ENCODE measurements around the gene TTC23L. TPM values are rescaled to one million over a fixed set of nuclear protein-coding genes. Genes with fewer than 3 reads are reported as not detected.

The TTC23L gene
- total RNA-seq, 1 donor from 2014 or later = not detected

- DNase-seq (ENCODE audit: low spot score in 2 of 2) = no peak
- no peak for TF ChIP-seq CTCF (IDR thresholded peaks at IDR 0.05)
- Histone ChIP-seq H3K9me3 (no peaks in the 10 kb centered on the region), H3K4me3 (no peak overlapping the region), H3K27ac (peak overlapping the region; percentile 22 to 44), H3K4me1 (peaks cover 3 to 25% of the 10 kb centered on the region in 2 donors), H3K36me3 (no peaks in the 10 kb centered on the region), H3K27me3 (no peaks in the 10 kb centered on the region)
- intact Hi-C loops (cut with DNase I) = no loop called here
Observed at GRCh38 chr5:34859253-34859652, 20.3 kb downstream of the TTC23L start.

GRCh38 chr5:34863946-34864345 lies 25.0 kb downstream of the TTC23L start:
- Histone ChIP-seq H3K9me3 (no peaks in the 10 kb centered on the region), H3K4me1 (peaks cover 0 to 10% of the 10 kb centered on the region in 2 donors), H3K27me3 (no peaks in the 10 kb centered on the region), H3K4me3 (no peak overlapping the region), H3K36me3 (no peaks in the 10 kb centered on the region), H3K27ac (no peak overlapping the region)
- TF ChIP-seq CTCF (IDR thresholded peaks at IDR 0.05) = no peak
- intact Hi-C loops (cut with DNase I) = no loop called here
- no peak for DNase-seq (ENCODE audit: low spot score in 2 of 2)

GRCh38 chr5:34865091-34865490 lies 26.1 kb downstream of the TTC23L start:
- H3K27ac ChIP-seq = no peak overlapping the region
- H3K4me3 ChIP-seq = no peak overlapping the region
- H3K9me3 ChIP-seq = no peaks in the 10 kb centered on the region
- no peak for DNase-seq (ENCODE audit: low spot score in 2 of 2)
- TF ChIP-seq CTCF (IDR thresholded peaks at IDR 0.05) = no peak
- peaks cover 0 to 5% of the 10 kb centered on the region in 2 donors for H3K4me1 ChIP-seq
- intact Hi-C loops (cut with DNase I) = no loop called here
- no peaks in the 10 kb centered on the region for H3K27me3 ChIP-seq
- no peaks in the 10 kb centered on the region for H3K36me3 ChIP-seq

GRCh38 chr5:34866989-34867471 lies 28.1 kb downstream of the TTC23L start:
- Histone ChIP-seq H3K36me3 (no peaks in the 10 kb centered on the region), H3K4me1 (peaks cover 0 to 5% of the 10 kb centered on the region in 2 donors), H3K9me3 (no peaks in the 10 kb centered on the region), H3K27me3 (no peaks in the 10 kb centered on the region), H3K27ac (peak overlapping the region in 1 of 2 donors; percentile 43), H3K4me3 (no peak overlapping the region)
- no peak for DNase-seq (ENCODE audit: low spot score in 2 of 2)
- no peak for TF ChIP-seq CTCF (IDR thresholded peaks at IDR 0.05)
- intact Hi-C loops (cut with DNase I) = no loop called here

GRCh38 chr5:34867660-34868059 lies 28.7 kb downstream of the TTC23L start:
- intact Hi-C loops (cut with DNase I) = no loop called here
- Histone ChIP-seq H3K27ac (no peak overlapping the region), H3K36me3 (no peaks in the 10 kb centered on the region), H3K4me3 (no peak overlapping the region), H3K27me3 (no peaks in the 10 kb centered on the region), H3K9me3 (no peaks in the 10 kb centered on the region), H3K4me1 (peaks cover 0 to 5% of the 10 kb centered on the region in 2 donors)
- no peak for TF ChIP-seq CTCF (IDR thresholded peaks at IDR 0.05)
- DNase-seq (ENCODE audit: low spot score in 2 of 2) = no peak

GRCh38 chr5:34868791-34869190 lies 29.8 kb downstream of the TTC23L start:
- Histone ChIP-seq H3K27me3 (no peaks in the 10 kb centered on the region), H3K4me1 (peaks cover 0 to 5% of the 10 kb centered on the region in 2 donors), H3K9me3 (no peaks in the 10 kb centered on the region), H3K36me3 (no peaks in the 10 kb centered on the region), H3K27ac (no peak overlapping the region), H3K4me3 (no peak overlapping the region)
- no peak for DNase-seq (ENCODE audit: low spot score in 2 of 2)
- no peak for TF ChIP-seq CTCF (IDR thresholded peaks at IDR 0.05)
- intact Hi-C loops (cut with DNase I) = no loop called here
